PFSK-1 (cell line): Measurements from ENCODE around the gene SPIB.

Experiments
- FOXP2 ChIP-seq: optimal IDR thresholded peaks from 2 replicates; pipeline ENCODE3; 2011; ENCODE audit warnings: borderline replicate concordance, control low read depth, inconsistent platforms; ENCODE audit not compliant: insufficient read depth; ENCODE audit errors: extremely low read length, extremely low read depth
- POLR2AphosphoS5 ChIP-seq: IDR thresholded peaks from 2 replicates; pipeline ENCODE4 v1.6.1; 2012; ENCODE audit warnings: low read depth, mild to moderate bottlenecking, control low read depth, low read length, moderate library complexity
- TF ChIP-seq, protein P1 (sequence below), 2 experiments: IDR thresholded peaks; 2 replicates each; pipeline versions ENCODE4 v1.6.1 to v1.8.0; 2011 to 2012; ENCODE audit warnings: low read depth in 2 of 2, low read length in 2 of 2, control low read depth in 1 of 2, inconsistent platforms in 1 of 2, mild to moderate bottlenecking in 1 of 2, moderate library complexity in 1 of 2; ENCODE audit not compliant: insufficient read depth in 1 of 2

DNA sequence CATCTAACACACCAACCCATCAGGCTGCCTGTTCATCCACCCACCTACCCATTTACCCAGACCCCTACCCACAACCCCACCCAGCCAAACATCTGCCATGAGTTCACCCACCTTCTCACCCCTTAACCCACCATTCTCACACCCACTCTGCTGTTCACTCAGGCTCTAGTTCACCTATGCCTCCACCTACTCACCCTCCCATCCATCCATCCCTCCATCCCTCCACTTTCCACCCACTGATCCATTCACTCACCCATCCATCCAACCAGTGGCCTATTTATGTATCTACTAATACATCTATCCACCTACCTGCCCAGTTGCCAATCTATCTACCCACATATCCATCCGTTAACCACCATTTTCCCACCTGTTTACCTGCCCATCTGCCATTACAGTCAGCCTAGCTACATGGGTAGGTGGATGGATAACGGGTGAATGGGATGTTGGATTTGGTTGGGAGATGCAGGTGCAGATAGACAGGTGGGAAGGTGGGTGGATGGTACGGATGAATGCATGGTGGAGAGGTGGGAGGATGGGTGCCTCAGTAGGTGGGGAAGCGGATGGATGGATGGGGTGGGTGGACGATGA is 19.2 kb downstream of the SPIB start:
- TF ChIP-seq, protein P1, sequence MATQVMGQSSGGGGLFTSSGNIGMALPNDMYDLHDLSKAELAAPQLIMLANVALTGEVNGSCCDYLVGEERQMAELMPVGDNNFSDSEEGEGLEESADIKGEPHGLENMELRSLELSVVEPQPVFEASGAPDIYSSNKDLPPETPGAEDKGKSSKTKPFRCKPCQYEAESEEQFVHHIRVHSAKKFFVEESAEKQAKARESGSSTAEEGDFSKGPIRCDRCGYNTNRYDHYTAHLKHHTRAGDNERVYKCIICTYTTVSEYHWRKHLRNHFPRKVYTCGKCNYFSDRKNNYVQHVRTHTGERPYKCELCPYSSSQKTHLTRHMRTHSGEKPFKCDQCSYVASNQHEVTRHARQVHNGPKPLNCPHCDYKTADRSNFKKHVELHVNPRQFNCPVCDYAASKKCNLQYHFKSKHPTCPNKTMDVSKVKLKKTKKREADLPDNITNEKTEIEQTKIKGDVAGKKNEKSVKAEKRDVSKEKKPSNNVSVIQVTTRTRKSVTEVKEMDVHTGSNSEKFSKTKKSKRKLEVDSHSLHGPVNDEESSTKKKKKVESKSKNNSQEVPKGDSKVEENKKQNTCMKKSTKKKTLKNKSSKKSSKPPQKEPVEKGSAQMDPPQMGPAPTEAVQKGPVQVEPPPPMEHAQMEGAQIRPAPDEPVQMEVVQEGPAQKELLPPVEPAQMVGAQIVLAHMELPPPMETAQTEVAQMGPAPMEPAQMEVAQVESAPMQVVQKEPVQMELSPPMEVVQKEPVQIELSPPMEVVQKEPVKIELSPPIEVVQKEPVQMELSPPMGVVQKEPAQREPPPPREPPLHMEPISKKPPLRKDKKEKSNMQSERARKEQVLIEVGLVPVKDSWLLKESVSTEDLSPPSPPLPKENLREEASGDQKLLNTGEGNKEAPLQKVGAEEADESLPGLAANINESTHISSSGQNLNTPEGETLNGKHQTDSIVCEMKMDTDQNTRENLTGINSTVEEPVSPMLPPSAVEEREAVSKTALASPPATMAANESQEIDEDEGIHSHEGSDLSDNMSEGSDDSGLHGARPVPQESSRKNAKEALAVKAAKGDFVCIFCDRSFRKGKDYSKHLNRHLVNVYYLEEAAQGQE (IDR thresholded peaks at IDR 0.05; ENCODE audit: insufficient read depth in 1 of 2, low read depth in 2 of 2, low read length in 2 of 2), result no peak
- TF ChIP-seq POLR2AphosphoS5 (no peak), FOXP2 (no peak)
